Neutrophil (primary cell): ENCODE results near the gene UNCX.

Experiments used
- H3K27ac ChIP-seq: fragments of 200-600 bp; sonication (generic); 2 replicates; pipeline ENCODE4 v1.5.1; 2016; ENCODE audit warnings: mild to moderate bottlenecking, moderate library complexity
- H3K27me3 ChIP-seq: fragments of 200-600 bp; sonication (generic); 2 replicates; pipeline ENCODE4 v1.6.0; 2016; ENCODE audit warnings: mild to moderate bottlenecking
- H3K36me3 ChIP-seq: fragments of 200-600 bp; sonication (generic); 2 replicates; pipeline ENCODE4 v1.5.1; 2017
- H3K4me1 ChIP-seq, 2 experiments: fragments of 200-600 bp in 1 of 2; sonication (generic) in 1 of 2; 1 replicate in 1 of 2; 2 replicates in 1 of 2; pipeline versions ENCODE4 v1.5.1 to v1.6.1; 2013 to 2016; ENCODE audit warnings: low read depth in 1 of 2, low read length in 1 of 2, mild to moderate bottlenecking in 1 of 2, moderate library complexity in 1 of 2; ENCODE audit not compliant: control insufficient read depth in 1 of 2, insufficient read depth in 1 of 2
- H3K4me3 ChIP-seq, 2 experiments: fragments of 200-600 bp in 1 of 2; sonication (generic) in 1 of 2; 1 replicate in 1 of 2; 2 replicates in 1 of 2; pipeline ENCODE4 v1.5.1; 2013 to 2016; ENCODE audit warnings: low read depth in 1 of 2, low read length in 1 of 2, mild to moderate bottlenecking in 1 of 2, moderate library complexity in 1 of 2
- H3K9me3 ChIP-seq: fragments of 200-600 bp; sonication (generic); 2 replicates; pipeline ENCODE4 v1.5.1; 2016
- TF ChIP-seq, protein P1 (sequence below): fragments of 200-600 bp; sonication (generic); IDR thresholded peaks from 2 replicates; pipeline ENCODE4 v1.5.1; 2016; ENCODE audit warnings: antibody characterized with exemption

Gene UNCX

DNA sequence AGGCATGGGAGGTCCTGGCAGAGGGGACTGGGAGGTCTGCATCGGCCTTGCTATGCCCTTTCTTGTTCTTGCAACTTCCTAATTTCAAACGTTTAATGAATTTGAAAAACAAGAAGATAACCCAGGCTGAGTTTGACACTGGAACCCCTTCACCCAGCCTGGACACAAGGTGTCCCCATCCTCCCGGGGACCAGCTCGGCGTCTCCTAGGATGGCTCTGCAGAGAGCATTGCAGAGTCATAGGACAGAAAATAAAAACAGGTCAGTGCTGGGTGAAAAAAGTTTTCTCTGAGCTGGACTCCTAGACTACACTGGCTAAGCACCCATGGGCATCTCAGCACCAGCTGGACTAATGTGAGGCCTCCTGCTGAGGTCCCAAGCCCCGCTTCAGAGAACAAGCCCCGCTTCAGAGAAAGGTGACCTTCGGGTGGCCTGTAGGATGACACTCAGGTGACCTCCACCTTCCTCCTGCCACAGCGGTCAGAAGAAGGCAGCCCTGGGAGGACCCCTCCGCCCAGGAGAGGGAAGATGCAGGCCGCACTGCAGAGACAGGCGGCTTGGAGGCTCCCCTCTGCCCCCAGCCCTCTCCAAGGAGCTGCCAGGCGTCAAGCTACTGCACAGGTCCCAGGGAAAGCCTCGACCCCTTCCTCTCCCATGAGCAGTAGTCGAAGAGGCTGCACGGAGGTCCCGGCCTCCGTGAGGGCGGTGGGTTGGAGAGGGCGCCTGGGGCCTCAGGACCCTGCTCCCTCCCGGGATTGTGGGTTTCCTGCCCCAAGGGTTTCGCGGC lies 9.3 kb upstream of the UNCX start:
- Histone ChIP-seq H3K27me3 (peaks cover 100% of the 10 kb centered on the region), H3K4me3 (no peak overlapping the region), H3K27ac (no peak overlapping the region)

DNA sequence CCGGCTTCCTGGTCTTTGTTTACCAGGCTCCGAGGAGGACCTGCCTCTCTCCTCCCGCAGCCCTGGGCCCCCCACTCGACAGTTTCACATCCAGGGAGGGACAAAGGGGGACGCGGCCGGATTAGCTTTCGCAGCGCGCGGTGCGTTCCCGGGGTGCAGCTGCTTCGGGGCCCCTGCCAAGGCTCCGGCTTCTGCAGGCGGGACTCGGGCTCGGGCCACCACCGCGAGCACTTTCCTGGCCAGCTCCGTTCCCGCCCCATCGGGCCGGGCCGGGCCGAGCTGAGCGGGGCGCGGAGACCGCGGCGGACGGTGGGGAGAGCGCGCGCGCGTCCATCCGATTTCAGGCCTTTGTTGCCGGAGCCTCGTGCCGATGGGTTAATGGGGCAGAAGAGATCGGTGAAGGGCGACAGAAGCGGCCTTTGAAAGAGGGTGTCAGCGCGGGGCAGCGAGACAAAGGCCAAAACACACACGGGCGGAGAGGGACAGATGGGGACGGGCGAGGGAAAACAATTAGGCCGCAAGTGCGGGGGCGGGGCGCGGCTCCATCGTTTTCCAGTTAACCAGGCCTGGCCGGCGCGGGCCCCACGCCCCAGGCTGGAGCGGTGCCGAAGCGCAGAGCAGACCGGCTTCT lies 8.5 kb upstream of the UNCX start:
- no peak overlapping the region for H3K4me3 ChIP-seq
- no peak overlapping the region for H3K27ac ChIP-seq
- TF ChIP-seq, protein P1, sequence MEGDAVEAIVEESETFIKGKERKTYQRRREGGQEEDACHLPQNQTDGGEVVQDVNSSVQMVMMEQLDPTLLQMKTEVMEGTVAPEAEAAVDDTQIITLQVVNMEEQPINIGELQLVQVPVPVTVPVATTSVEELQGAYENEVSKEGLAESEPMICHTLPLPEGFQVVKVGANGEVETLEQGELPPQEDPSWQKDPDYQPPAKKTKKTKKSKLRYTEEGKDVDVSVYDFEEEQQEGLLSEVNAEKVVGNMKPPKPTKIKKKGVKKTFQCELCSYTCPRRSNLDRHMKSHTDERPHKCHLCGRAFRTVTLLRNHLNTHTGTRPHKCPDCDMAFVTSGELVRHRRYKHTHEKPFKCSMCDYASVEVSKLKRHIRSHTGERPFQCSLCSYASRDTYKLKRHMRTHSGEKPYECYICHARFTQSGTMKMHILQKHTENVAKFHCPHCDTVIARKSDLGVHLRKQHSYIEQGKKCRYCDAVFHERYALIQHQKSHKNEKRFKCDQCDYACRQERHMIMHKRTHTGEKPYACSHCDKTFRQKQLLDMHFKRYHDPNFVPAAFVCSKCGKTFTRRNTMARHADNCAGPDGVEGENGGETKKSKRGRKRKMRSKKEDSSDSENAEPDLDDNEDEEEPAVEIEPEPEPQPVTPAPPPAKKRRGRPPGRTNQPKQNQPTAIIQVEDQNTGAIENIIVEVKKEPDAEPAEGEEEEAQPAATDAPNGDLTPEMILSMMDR = no peak
- H3K27me3 ChIP-seq = peaks cover 100% of the 10 kb centered on the region
- peaks cover 0 to 3% of the 10 kb centered on the region in 2 experiments for H3K4me1 ChIP-seq
- H3K36me3 ChIP-seq = no peaks in the 10 kb centered on the region
- H3K9me3 ChIP-seq = no peaks in the 10 kb centered on the region

More for the DNA sequence above, 9.3 kb upstream of the UNCX start:
- Histone ChIP-seq H3K4me1 (peaks cover 0 to 3% of the 10 kb centered on the region in 2 experiments), H3K36me3 (no peaks in the 10 kb centered on the region), H3K9me3 (no peaks in the 10 kb centered on the region)
- TF ChIP-seq, protein P1 = no peak

DNA sequence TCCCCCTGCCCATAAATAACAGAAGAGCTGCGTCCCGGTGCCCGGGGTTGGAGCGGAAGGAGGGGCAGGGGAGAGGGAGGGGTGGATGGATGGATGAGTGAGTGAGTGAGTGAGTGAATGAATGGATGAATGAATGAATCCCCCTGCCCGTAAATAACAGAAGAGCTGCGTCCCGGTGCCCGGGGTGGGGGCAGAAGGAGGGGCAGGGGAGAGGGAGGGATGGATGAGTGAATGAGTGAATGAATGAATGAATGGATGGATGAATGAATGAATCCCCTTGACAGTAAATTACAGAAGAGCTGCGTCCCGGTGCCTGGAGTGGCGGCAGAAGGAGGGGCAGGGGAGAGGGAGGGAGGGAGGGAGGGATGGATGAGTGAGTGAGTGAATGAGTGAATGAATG lies 7.6 kb upstream of the UNCX start:
- H3K4me1 ChIP-seq = peaks cover 3 to 4% of the 10 kb centered on the region in 2 experiments
- H3K4me3 ChIP-seq = no peak overlapping the region
- peaks cover 100% of the 10 kb centered on the region for H3K27me3 ChIP-seq
- H3K27ac ChIP-seq = no peak overlapping the region
- TF ChIP-seq, protein P1 = no peak
- no peaks in the 10 kb centered on the region for H3K36me3 ChIP-seq
- H3K9me3 ChIP-seq = no peaks in the 10 kb centered on the region

DNA sequence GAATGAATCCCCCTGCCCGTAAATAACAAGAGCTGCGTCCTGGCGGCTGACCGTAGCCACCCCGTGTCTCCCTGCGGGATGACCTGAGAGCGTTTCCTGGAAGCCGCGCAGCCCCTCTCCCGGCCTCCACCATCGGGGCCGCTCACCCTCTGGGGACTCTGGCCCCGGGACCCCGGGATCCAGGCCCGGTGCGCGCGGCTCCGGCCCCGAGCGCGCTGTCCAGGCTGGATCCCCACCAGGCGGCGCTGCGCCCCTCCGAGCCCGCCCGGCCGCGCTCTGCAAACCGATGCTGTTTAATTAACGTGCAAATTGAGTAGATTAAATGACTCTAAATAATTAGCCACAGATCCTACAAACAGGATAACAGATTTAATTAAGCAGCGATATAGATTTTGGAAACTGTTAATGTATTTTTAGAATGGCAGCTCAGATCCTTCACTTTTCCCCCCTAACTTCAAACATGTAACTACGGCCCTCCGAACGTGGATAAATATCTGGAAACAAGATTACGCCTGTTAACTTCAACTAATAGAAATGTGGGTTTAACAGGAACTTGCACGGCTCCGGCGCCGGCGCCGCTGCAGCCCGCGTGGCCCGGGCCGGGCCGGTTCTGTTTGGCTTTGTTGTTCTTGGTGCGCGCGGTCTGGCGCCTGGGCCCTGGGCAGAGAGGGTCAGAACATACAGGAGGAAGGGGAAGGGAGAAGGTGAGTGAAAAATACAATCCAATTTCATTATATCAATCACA lies 7.1 kb upstream of the UNCX start:
- Histone ChIP-seq H3K4me3 (no peak overlapping the region), H3K27me3 (peaks cover 100% of the 10 kb centered on the region), H3K27ac (no peak overlapping the region), H3K4me1 (peaks cover 6 to 8% of the 10 kb centered on the region in 2 experiments), H3K9me3 (no peaks in the 10 kb centered on the region), H3K36me3 (no peaks in the 10 kb centered on the region)
- TF ChIP-seq, protein P1 = no peak

DNA sequence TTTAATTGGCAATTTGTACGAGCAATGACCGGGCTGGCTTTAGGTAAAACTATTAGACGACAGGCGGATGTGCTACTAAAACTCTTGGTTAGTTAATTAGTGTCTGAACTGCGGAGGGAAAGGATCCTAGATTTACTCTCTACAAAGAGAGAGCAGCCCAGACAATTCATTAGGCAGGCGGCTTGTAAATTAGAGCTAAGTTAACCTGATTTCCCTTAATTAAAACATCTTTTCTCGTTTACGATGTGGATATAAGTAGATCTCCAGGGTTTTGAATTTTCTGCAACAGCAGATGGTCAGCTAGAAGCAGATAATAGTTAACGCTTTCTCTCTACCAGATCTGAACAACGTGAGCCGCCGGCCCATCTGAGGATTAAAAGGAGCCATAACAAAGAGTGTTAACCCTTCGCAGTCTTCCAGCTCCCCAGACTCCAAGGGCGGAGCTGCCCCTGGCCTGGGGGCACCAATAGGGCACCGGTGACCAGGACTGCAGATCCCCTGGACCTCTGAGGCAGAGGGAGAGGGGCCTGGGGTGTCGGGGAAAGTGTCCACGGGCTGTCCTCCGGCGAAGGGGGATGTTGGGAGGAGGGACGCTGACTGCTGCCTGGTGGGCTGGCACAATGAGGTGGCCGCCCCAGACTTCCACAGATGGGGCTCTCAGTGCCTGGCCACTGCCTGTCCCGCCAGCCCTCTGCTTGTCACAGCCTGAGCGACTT lies 6.3 kb upstream of the UNCX start:
- H3K36me3 ChIP-seq = no peaks in the 10 kb centered on the region
- H3K4me1 ChIP-seq = peaks cover 7 to 8% of the 10 kb centered on the region in 2 experiments
- H3K27ac ChIP-seq = no peak overlapping the region
- TF ChIP-seq, protein P1 = no peak
- H3K27me3 ChIP-seq = peaks cover 100% of the 10 kb centered on the region
- H3K4me3 ChIP-seq = no peak overlapping the region
- H3K9me3 ChIP-seq = no peaks in the 10 kb centered on the region
